HUES64 (cell line): ENCODE results near the gene OCEL1.

Experiments
- H3K27ac ChIP-seq: 2 replicates; pipeline ENCODE4 v1.7.0; 2013; ENCODE audit warnings: low read depth, low read length, inconsistent platforms
- H3K27me3 ChIP-seq: 2 replicates; pipeline ENCODE4 v1.6.1; 2013; ENCODE audit warnings: mild to moderate bottlenecking, low read length; ENCODE audit not compliant: insufficient read depth
- H3K36me3 ChIP-seq: 2 replicates; pipeline ENCODE4 v1.6.1; 2013; ENCODE audit warnings: mild to moderate bottlenecking, low read length; ENCODE audit not compliant: insufficient read depth
- H3K4me1 ChIP-seq: 2 replicates; pipeline ENCODE4 v1.6.1; 2013; ENCODE audit warnings: mild to moderate bottlenecking, low read length, moderate library complexity; ENCODE audit not compliant: insufficient read depth
- H3K4me3 ChIP-seq: 2 replicates; pipeline ENCODE4 v1.5.1; 2013; ENCODE audit warnings: mild to moderate bottlenecking, low read length, moderate library complexity
- H3K9ac ChIP-seq: 2 replicates; pipeline ENCODE4 v1.6.1; 2013; ENCODE audit warnings: mild to moderate bottlenecking, low read depth, low read length
- H3K9me3 ChIP-seq: 2 replicates; pipeline ENCODE4 v1.6.1; 2013; ENCODE audit warnings: low read depth, low read length; ENCODE audit not compliant: insufficient read depth
- WGBS: fragments of 150-250, 120-280 bp; methylation state at CpG from one replicate; pipeline ENCODE4 v1.1.7; 2013; ENCODE audit warnings: missing lambda C conversion rate; 5-methylcytosine and 5-hydroxymethylcytosine counted together

Gene OCEL1

GRCh38 chr19:17211547-17212446, 14.2 kb upstream of the OCEL1 start:
- WGBS, result 95% methylated on average over 58 of the region's 58 CpGs
- H3K36me3 ChIP-seq, result peaks cover 20% of the 10 kb centered on the region
- H3K9ac ChIP-seq, result no peak overlapping the region
- H3K4me1 ChIP-seq, result peaks cover 4% of the 10 kb centered on the region; the same call in 1 of the 2 replicates
- H3K27me3 ChIP-seq, result no peaks in the 10 kb centered on the region
- no peaks in the 10 kb centered on the region for H3K9me3 ChIP-seq
- H3K27ac ChIP-seq, result no peak overlapping the region
- no peak overlapping the region for H3K4me3 ChIP-seq

- no peak overlapping the region for H3K27ac ChIP-seq
- H3K4me1 ChIP-seq, result peaks cover 4% of the 10 kb centered on the region; the same call in 1 of the 2 replicates
- no peak overlapping the region for H3K4me3 ChIP-seq
- H3K9me3 ChIP-seq, result no peaks in the 10 kb centered on the region
- H3K9ac ChIP-seq, result no peak overlapping the region
- WGBS, result 94% methylated on average over 5 of the region's 5 CpGs
- no peaks in the 10 kb centered on the region for H3K27me3 ChIP-seq
- H3K36me3 ChIP-seq, result peaks cover 32% of the 10 kb centered on the region
Measured at GRCh38 chr19:17213334-17213733, 12.7 kb upstream of the OCEL1 start.

GRCh38 chr19:17214508-17215126, 11.4 kb upstream of the OCEL1 start:
- peaks cover 4% of the 10 kb centered on the region; the same call in 1 of the 2 replicates for H3K4me1 ChIP-seq
- H3K36me3 ChIP-seq, result peaks cover 33% of the 10 kb centered on the region
- H3K27ac ChIP-seq, result peak overlapping the region; percentile 97
- 38% methylated on average over 16 of the region's 16 CpGs for WGBS
- H3K9me3 ChIP-seq, result no peaks in the 10 kb centered on the region
- H3K27me3 ChIP-seq, result no peaks in the 10 kb centered on the region
- peak overlapping the region; percentile 97 for H3K9ac ChIP-seq
- peak overlapping the region; percentile 86 for H3K4me3 ChIP-seq

GRCh38 chr19:17215127-17215971, 10.7 kb upstream of the OCEL1 start, which contains the start of gene USE1:
Gene USE1, plus strand, starts transcription at chr19:17215357. Its CDS starts 49 bp downstream, at chr19:17215406.
- WGBS, result 3% methylated on average over 56 of the region's 56 CpGs

GRCh38 chr19:17216058-17216670, 9.9 kb upstream of the OCEL1 start:
- peaks cover 22% of the 10 kb centered on the region for H3K36me3 ChIP-seq
- H3K27me3 ChIP-seq, result no peaks in the 10 kb centered on the region
- H3K4me3 ChIP-seq, result peak overlapping the region; percentile 86
- no peak overlapping the region for H3K9ac ChIP-seq
- no peaks in the 10 kb centered on the region for H3K9me3 ChIP-seq
- 95% methylated on average over 13 of the region's 13 CpGs for WGBS
- H3K27ac ChIP-seq, result peak overlapping the region; percentile 43; the same call in 1 of the 2 replicates
- H3K4me1 ChIP-seq, result no peaks in the 10 kb centered on the region; the same call in 1 of the 2 replicates

More at GRCh38 chr19:17215127-17215971, 10.7 kb upstream of the OCEL1 start, which contains the start of gene USE1:
- Histone ChIP-seq H3K9me3 (no peaks in the 10 kb centered on the region), H3K27me3 (no peaks in the 10 kb centered on the region), H3K4me1 (no peaks in the 10 kb centered on the region; the same call in 1 of the 2 replicates), H3K9ac (peak within 1 kb of the TSS; percentile 97), H3K4me3 (peak within 1 kb of the TSS; percentile 86), H3K36me3 (peaks cover 30% of the 10 kb centered on the region), H3K27ac (peak within 1 kb of the TSS; percentile 97)

GRCh38 chr19:17219286-17219685, 6.7 kb upstream of the OCEL1 start:
- Histone ChIP-seq H3K9me3 (no peaks in the 10 kb centered on the region), H3K27me3 (no peaks in the 10 kb centered on the region), H3K36me3 (peaks cover 16% of the 10 kb centered on the region), H3K9ac (no peak overlapping the region), H3K4me3 (no peak overlapping the region), H3K4me1 (no peaks in the 10 kb centered on the region; the same call in 1 of the 2 replicates), H3K27ac (no peak overlapping the region)
- WGBS, result 90% methylated on average over 8 of the region's 8 CpGs

GRCh38 chr19:17220207-17220758, 5.7 kb upstream of the OCEL1 start:
- H3K4me1 ChIP-seq, result no peaks in the 10 kb centered on the region
- H3K36me3 ChIP-seq, result peaks cover 16% of the 10 kb centered on the region
- H3K9me3 ChIP-seq, result no peaks in the 10 kb centered on the region
- 79% methylated on average over 14 of the region's 14 CpGs for WGBS
- no peak overlapping the region for H3K4me3 ChIP-seq
- H3K27ac ChIP-seq, result no peak overlapping the region
- H3K27me3 ChIP-seq, result no peaks in the 10 kb centered on the region
- H3K9ac ChIP-seq, result no peak overlapping the region

- Histone ChIP-seq H3K9ac (no peak overlapping the region), H3K9me3 (no peaks in the 10 kb centered on the region), H3K27ac (no peak overlapping the region), H3K27me3 (no peaks in the 10 kb centered on the region), H3K4me1 (no peaks in the 10 kb centered on the region), H3K4me3 (no peak overlapping the region), H3K36me3 (peaks cover 2% of the 10 kb centered on the region; the same call in 1 of the 2 replicates)
- 92% methylated on average over 9 of the region's 10 CpGs for WGBS
Measured at GRCh38 chr19:17225053-17225452, 973 bp upstream of the OCEL1 start.

- WGBS, result 71% methylated on average over 13 of the region's 13 CpGs
- no peak overlapping the region for H3K4me3 ChIP-seq
- no peaks in the 10 kb centered on the region for H3K4me1 ChIP-seq
- no peaks in the 10 kb centered on the region for H3K27me3 ChIP-seq
- peaks cover 28% of the 10 kb centered on the region for H3K36me3 ChIP-seq
- no peak overlapping the region for H3K27ac ChIP-seq
- H3K9me3 ChIP-seq, result no peaks in the 10 kb centered on the region
- H3K9ac ChIP-seq, result no peak overlapping the region
Measured at GRCh38 chr19:17227798-17228367, 1.9 kb downstream of the OCEL1 start.

GRCh38 chr19:17229890-17230289, 3.9 kb downstream of the OCEL1 start:
- Histone ChIP-seq H3K4me1 (peaks cover 8% of the 10 kb centered on the region), H3K4me3 (no peak overlapping the region), H3K9ac (no peak overlapping the region), H3K36me3 (peaks cover 42% of the 10 kb centered on the region), H3K27ac (no peak overlapping the region), H3K9me3 (no peaks in the 10 kb centered on the region), H3K27me3 (no peaks in the 10 kb centered on the region)
- 96% methylated on average over 3 of the region's 3 CpGs for WGBS
